Uterus (tissue), 4 donors: ENCODE results near the gene APBA3. TPM values are rescaled to one million over a fixed set of nuclear protein-coding genes. Genes with fewer than 3 reads are reported as not detected.

Experiments
- DNase-seq, 2 donors: peaks; one replicate each; pipeline ENCODE4 v3.0.0-alpha.2; 2019 to 2020
- H3K27ac ChIP-seq, 2 donors: fragments of 200-600 bp; sonication (generic); 1 replicate in 1 of 2; 2 replicates in 1 of 2; pipeline ENCODE4 v1.5.1; 2016 to 2018
- H3K27me3 ChIP-seq, 2 donors: fragments of 200-600 bp; sonication (generic); one replicate each; pipeline ENCODE4 v1.5.1; 2018 to 2019; ENCODE audit warnings: control low read depth in 1 of 2
- H3K36me3 ChIP-seq, 2 donors: fragments of 200-600 bp; sonication (generic); one replicate each; pipeline ENCODE4 v1.5.1; 2019; ENCODE audit warnings: control low read depth in 1 of 2
- H3K4me1 ChIP-seq, 2 donors: fragments of 200-600 bp; sonication (generic); one replicate each; pipeline ENCODE4 v1.5.1; 2018 to 2019; ENCODE audit warnings: control low read depth in 1 of 2
- H3K4me3 ChIP-seq, 2 donors: fragments of 200-600 bp; sonication (generic); 1 replicate in 1 of 2; 2 replicates in 1 of 2; pipeline ENCODE4 v1.5.1; 2018 to 2019; ENCODE audit warnings: mild to moderate bottlenecking in 1 of 2
- H3K9me3 ChIP-seq, 2 donors: fragments of 200-600 bp; sonication (generic); one replicate each; pipeline ENCODE4 v1.5.1; 2019; ENCODE audit warnings: control low read depth in 1 of 2
- CTCF ChIP-seq, 4 experiments: fragments of 200-600 bp in 2 of 4; fragments of 450-650 bp in 2 of 4; sonication (generic) in 2 of 4; IDR thresholded peaks; one replicate each; pipeline ENCODE4 v1.5.1; 2016 to 2019; ENCODE audit warnings: antibody characterized with exemption in 4 of 4, mild to moderate bottlenecking in 2 of 4, moderate library complexity in 1 of 4
- POLR2A ChIP-seq, 2 donors: fragments of 450-650 bp; IDR thresholded peaks; one replicate each; pipeline ENCODE4 v1.6.1; 2016; ENCODE audit warnings: antibody characterized with exemption in 2 of 2, mild to moderate bottlenecking in 1 of 2, moderate library complexity in 1 of 2
- intact Hi-C: fragments of 100-400 bp; cut with DNase I; formaldehyde crosslinking; loops from one replicate; pipeline ENCODE4 v1.15.1; 2023; ENCODE audit warnings: low total_unique reads
- small RNA-seq: library from RNA; depleted of rRNA; stranded (forward); fragments of <200 nt; gene quantifications from one replicate; pipeline ENCODE3, GENCODE V24; 2016
- total RNA-seq, 4 donors: library from RNA; depleted of rRNA in 3 of 4; stranded (reverse); fragments of >200 nt in 3 of 4; gene quantifications; one replicate each; pipeline versions ENCODE4 v1.1.0 to v1.2.4, GENCODE V29; 2014 to 2023
- donor health status: DM: yes; HTN: yes; CAD: no.

APBA3 gene
- total RNA-seq, 4 donors from 2014 or later: 14.1 to 52.6 (median 27.4) TPM

DNA sequence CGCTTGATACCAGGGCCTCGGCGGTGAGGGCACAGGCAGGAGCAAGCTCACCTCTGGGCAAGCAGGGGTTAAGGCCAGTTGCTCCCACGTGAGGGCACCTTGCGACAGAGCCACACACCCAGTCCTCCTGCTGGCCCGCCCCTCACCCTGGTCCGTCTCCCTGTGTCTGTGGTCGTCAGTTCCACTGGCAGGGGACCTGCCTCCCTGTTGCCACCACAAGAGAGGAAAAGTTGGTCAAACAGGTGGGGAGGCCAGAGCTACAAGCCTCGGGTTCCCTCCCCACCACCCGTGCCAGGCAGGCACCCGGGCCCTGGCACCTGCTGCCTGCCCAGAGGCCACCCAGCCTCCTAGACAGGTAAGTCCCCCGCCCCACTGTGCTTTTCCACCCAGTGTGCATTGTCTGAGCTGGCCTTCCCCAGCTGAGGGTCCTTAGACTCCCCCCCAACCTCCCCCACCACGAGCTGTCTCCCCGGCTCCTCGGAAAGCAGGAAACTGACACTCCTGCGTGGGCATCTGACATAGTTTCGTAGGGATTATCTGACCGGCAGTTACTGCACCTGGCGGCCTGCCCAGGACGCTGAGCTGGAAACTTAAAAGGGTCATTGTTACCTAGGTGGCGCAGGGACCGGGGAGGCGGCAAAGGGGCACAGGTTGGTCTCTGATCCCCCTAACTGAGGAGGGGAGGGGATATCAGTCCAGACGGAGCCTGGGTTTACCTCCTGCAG, 53.1 kb downstream of the APBA3 start, which contains the start of gene TJP3:
TJP3 (plus strand) TSS at position 178 of the 725 bp plus-strand sequence. CDS start 20,049 bp downstream, outside the sequence.
- no peak for TF ChIP-seq POLR2A (IDR thresholded peaks at IDR 0.05)
- TF ChIP-seq CTCF (IDR thresholded peaks at IDR 0.05): no peak
- H3K4me3 ChIP-seq: no peak within 1 kb of the TSS
- no peaks in the 10 kb centered on the region for H3K27me3 ChIP-seq
- intact Hi-C loops: no loop called here
- H3K36me3 ChIP-seq: no peaks in the 10 kb centered on the region
- H3K27ac ChIP-seq: no peak within 1 kb of the TSS
- H3K4me1 ChIP-seq: peaks cover 0 to 4% of the 10 kb centered on the region in 2 donors
- H3K9me3 ChIP-seq: no peaks in the 10 kb centered on the region
- DNase-seq: no peak

GRCh38 chr19:3707868-3708206, 53.7 kb downstream of the APBA3 start:
- no peaks in the 10 kb centered on the region for H3K9me3 ChIP-seq
- H3K27ac ChIP-seq: no peak overlapping the region
- DNase-seq: no peak
- H3K4me3 ChIP-seq: no peak overlapping the region
- no peaks in the 10 kb centered on the region for H3K36me3 ChIP-seq
- TF ChIP-seq CTCF (IDR thresholded peaks at IDR 0.05) (no peak), POLR2A (IDR thresholded peaks at IDR 0.05) (no peak)
- no peaks in the 10 kb centered on the region for H3K27me3 ChIP-seq
- peaks cover 0 to 4% of the 10 kb centered on the region in 2 donors for H3K4me1 ChIP-seq
- intact Hi-C loops: no loop called here

DNA sequence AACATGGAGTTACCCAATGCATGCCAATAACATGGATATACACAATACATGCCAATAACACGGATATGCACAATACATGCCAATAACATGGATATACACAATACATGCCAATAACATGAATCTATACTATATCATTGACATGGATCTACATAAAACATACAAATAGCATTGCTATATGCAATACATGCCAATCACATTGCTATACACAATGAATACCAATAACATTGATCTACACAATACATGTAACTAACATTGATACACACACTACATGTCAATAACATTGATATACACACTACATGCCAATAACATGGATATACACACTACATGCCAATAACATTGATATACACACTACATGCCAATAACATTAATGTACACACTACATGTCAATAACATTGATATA, 60.3 kb downstream of the APBA3 start:
- H3K27ac ChIP-seq: no peak overlapping the region
- no peak overlapping the region for H3K4me3 ChIP-seq
- H3K36me3 ChIP-seq: no peaks in the 10 kb centered on the region
- H3K27me3 ChIP-seq: no peaks in the 10 kb centered on the region
- intact Hi-C loops: loop anchor here (2.0 kb wide), 1 partner anchor 34 kb away; no protein-coding TSS in a partner anchor
- peaks cover 0 to 10% of the 10 kb centered on the region in 2 donors for H3K4me1 ChIP-seq
- no peak for DNase-seq
- no peaks in the 10 kb centered on the region for H3K9me3 ChIP-seq
- TF ChIP-seq POLR2A (IDR thresholded peaks at IDR 0.05) (no peak), CTCF (IDR thresholded peaks at IDR 0.05) (no peak)

Small RNA genes lying within 50 kb of the gene (small RNA-seq; reads per million reads assigned to genes)
- gene AC005777.1: not detected

Other genes starting within 250 kb of the APBA3 start
- gene TEKTIP1, start 222.5 kb downstream of the APBA3 start, total RNA-seq: 1 to 10 TPM in 1 of 4 donors, not detected in 3; 5.5 TPM
- 10 to 100 TPM in 3 of 4 donors, under 1 TPM in 1; 0.59 to 44.9 (median 38.9) TPM for gene MFSD12, start 204.1 kb downstream of the APBA3 start, total RNA-seq
- 100 to 1,000 TPM in 1 of 4 donors, 10 to 100 TPM in 3; 52.9 to 232 (median 63.6) TPM for gene HMG20B, start 188.7 kb downstream of the APBA3 start, total RNA-seq
- 1 to 10 TPM in 1 of 4 donors, under 1 TPM in 1, not detected in 2; 0.07 to 4.0 TPM for gene GIPC3, start 176.2 kb downstream of the APBA3 start, total RNA-seq
- gene TBXA2R, start 154.8 kb downstream of the APBA3 start, total RNA-seq: 1 to 10 TPM in 2 of 4 donors, not detected in 2; 2.6 to 7.3 TPM
- gene CACTIN, start 134.9 kb downstream of the APBA3 start, total RNA-seq: 10 to 100 TPM in 3 of 4 donors, 1 to 10 TPM in 1; 6.8 to 28.4 (median 20.7) TPM
- 10 to 100 TPM in 3 of 4 donors, 1 to 10 TPM in 1; 6.2 to 77.5 (median 33.2) TPM for gene PIP5K1C, start 61.2 kb downstream of the APBA3 start, total RNA-seq
- gene TJP3, start 53.3 kb downstream of the APBA3 start, total RNA-seq: 1 to 10 TPM in 3 of 4 donors, under 1 TPM in 1; 0.37 to 7.4 (median 3.9) TPM
- gene MRPL54, start 990 bp upstream of the APBA3 start, total RNA-seq: 100 to 1,000 TPM in 1 of 4 donors, 10 to 100 TPM in 3; 14.4 to 196 (median 40.0) TPM
- 1 to 10 TPM in 1 of 4 donors, under 1 TPM in 1, not detected in 2; 0.14 to 4.3 TPM for gene RAX2, start 10.5 kb upstream of the APBA3 start, total RNA-seq
- 10 to 100 TPM in 1 of 4 donors, 1 to 10 TPM in 2, not detected in 1; 1.0 to 11.2 (median 1.5) TPM for gene MATK, start 24.7 kb upstream of the APBA3 start, total RNA-seq
- not detected for gene ZFR2, start 107.3 kb upstream of the APBA3 start, total RNA-seq
- gene ATCAY, start 119.0 kb upstream of the APBA3 start, total RNA-seq: under 1 TPM in 1 of 4 donors, not detected in 3; 0.97 TPM
- under 1 TPM in 1 of 4 donors, not detected in 3; 0.67 TPM for gene NMRK2, start 171.4 kb upstream of the APBA3 start, total RNA-seq
- 100 to 1,000 TPM in 2 of 4 donors, 10 to 100 TPM in 1, 1 to 10 TPM in 1; 7.1 to 119 (median 91.9) TPM for gene DAPK3, start 209.4 kb upstream of the APBA3 start, total RNA-seq
- gene EEF2, start 223.8 kb upstream of the APBA3 start, total RNA-seq: 1,000 to 10,000 TPM in 2 of 4 donors, 100 to 1,000 TPM in 2; 936 to 2,469 (median 1,635) TPM
- gene PIAS4, start 246.0 kb upstream of the APBA3 start, total RNA-seq: 10 to 100 TPM in 3 of 4 donors, 1 to 10 TPM in 1; 10.0 to 39.4 (median 23.4) TPM